WTC11 (cell line): Measurements from ENCODE around the gene OTOG.

ENCODE experiments used
- ATF2 ChIP-seq: sonication (generic); formaldehyde crosslinking; IDR thresholded peaks from 2 replicates; pipeline ENCODE4 v1.8.1; 2022; ENCODE audit warnings: low read depth, missing genetic modification reagents, borderline replicate concordance
- ATF6 ChIP-seq: sonication (generic); formaldehyde crosslinking; IDR thresholded peaks from 2 replicates; pipeline ENCODE4 v1.8.1; 2023; ENCODE audit warnings: mild to moderate bottlenecking, missing genetic modification reagents
- E2F5 ChIP-seq: sonication (generic); formaldehyde crosslinking; IDR thresholded peaks from 2 replicates; pipeline ENCODE4 v1.8.1; 2022; ENCODE audit warnings: mild to moderate bottlenecking, moderate library complexity, missing genetic modification reagents
- ESRRA ChIP-seq: sonication (generic); formaldehyde crosslinking; IDR thresholded peaks from 2 replicates; pipeline ENCODE4 v1.8.1; 2022; ENCODE audit warnings: mild to moderate bottlenecking, missing genetic modification reagents, borderline replicate concordance
- FOXP1 ChIP-seq: sonication (generic); formaldehyde crosslinking; IDR thresholded peaks from 2 replicates; pipeline ENCODE4 v1.8.0; 2022; ENCODE audit warnings: missing genetic modification reagents, mild to moderate bottlenecking, moderate library complexity, borderline replicate concordance
- PRRX2 ChIP-seq: fragments of 250-450 bp; sonication (Bioruptor Pico); IDR thresholded peaks from 2 replicates; pipeline ENCODE4 v1.8.0; 2021; ENCODE audit warnings: mild to moderate bottlenecking
- SMAD4 ChIP-seq: sonication (generic); formaldehyde crosslinking; IDR thresholded peaks from 2 replicates; pipeline ENCODE4 v1.8.0; 2022; ENCODE audit warnings: mild to moderate bottlenecking, missing genetic modification reagents
- SP1 ChIP-seq: sonication (generic); formaldehyde crosslinking; conservative IDR thresholded peaks from 2 replicates; pipeline ENCODE4 v1.8.1; 2022; ENCODE audit warnings: missing genetic modification reagents
- USF2 ChIP-seq: sonication (generic); formaldehyde crosslinking; IDR thresholded peaks from 2 replicates; pipeline ENCODE4 v1.8.1; 2023; ENCODE audit warnings: mild to moderate bottlenecking, missing genetic modification reagents, moderate library complexity
- ZNF423 ChIP-seq: fragments of 250-450 bp; sonication (Bioruptor Pico); IDR thresholded peaks from 2 replicates; pipeline ENCODE4 v2.1.2; 2022; ENCODE audit warnings: mild to moderate bottlenecking, moderate library complexity
- TF ChIP-seq, protein P1 (sequence below): fragments of 200-600 bp; IDR thresholded peaks from 2 replicates; pipeline ENCODE4 v1.8.0; 2022; ENCODE audit warnings: antibody characterized with exemption
- TF ChIP-seq, protein P2 (sequence below): fragments of 250-450 bp; sonication (Bioruptor Pico); conservative IDR thresholded peaks from 2 replicates; pipeline ENCODE4 v1.9.0; 2021; ENCODE audit warnings: mild to moderate bottlenecking
- TF ChIP-seq, protein P3 (sequence below): sonication (generic); formaldehyde crosslinking; IDR thresholded peaks from 2 replicates; pipeline ENCODE4 v1.8.1; 2023; ENCODE audit warnings: mild to moderate bottlenecking, missing genetic modification reagents

DNA sequence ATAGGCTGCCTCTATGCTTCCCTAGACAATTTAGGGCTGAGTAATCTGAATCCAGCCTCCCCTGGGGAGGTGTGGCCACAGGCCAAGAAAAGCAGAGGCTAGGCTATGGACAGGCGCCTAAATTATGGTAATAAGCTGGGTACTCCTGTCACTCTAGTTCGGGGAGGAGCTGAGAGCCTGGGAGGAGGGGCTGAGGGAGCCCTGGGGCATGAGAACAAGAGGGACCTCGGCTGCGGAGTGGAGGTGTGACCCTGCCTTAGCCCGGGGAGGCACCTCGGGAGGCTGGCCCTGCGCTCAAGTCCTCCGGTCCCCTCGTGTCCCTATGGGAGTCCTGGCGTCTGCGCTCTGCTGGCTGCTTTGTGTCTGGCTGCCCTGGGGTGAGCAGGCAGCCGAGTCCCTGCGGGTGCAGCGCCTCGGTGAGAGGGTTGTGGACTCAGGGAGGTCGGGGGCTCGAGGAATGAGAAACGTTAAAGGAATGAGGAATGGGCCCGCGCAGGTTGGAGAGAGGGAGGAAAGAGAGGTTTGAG lies at the start of gene OTOG:
- TF ChIP-seq ATF2 (CRISPR knock-in tag) = no peak
- TF ChIP-seq ZNF423 = no peak
- TF ChIP-seq USF2 (CRISPR knock-in tag) = no peak
- TF ChIP-seq SMAD4 (CRISPR knock-in tag) = no peak
- TF ChIP-seq, protein P1, sequence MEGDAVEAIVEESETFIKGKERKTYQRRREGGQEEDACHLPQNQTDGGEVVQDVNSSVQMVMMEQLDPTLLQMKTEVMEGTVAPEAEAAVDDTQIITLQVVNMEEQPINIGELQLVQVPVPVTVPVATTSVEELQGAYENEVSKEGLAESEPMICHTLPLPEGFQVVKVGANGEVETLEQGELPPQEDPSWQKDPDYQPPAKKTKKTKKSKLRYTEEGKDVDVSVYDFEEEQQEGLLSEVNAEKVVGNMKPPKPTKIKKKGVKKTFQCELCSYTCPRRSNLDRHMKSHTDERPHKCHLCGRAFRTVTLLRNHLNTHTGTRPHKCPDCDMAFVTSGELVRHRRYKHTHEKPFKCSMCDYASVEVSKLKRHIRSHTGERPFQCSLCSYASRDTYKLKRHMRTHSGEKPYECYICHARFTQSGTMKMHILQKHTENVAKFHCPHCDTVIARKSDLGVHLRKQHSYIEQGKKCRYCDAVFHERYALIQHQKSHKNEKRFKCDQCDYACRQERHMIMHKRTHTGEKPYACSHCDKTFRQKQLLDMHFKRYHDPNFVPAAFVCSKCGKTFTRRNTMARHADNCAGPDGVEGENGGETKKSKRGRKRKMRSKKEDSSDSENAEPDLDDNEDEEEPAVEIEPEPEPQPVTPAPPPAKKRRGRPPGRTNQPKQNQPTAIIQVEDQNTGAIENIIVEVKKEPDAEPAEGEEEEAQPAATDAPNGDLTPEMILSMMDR = no peak
- TF ChIP-seq SP1 (CRISPR knock-in tag) = no peak
- no peak for TF ChIP-seq ESRRA
- TF ChIP-seq ATF6 (CRISPR knock-in tag) = no peak
- TF ChIP-seq, protein P2, sequence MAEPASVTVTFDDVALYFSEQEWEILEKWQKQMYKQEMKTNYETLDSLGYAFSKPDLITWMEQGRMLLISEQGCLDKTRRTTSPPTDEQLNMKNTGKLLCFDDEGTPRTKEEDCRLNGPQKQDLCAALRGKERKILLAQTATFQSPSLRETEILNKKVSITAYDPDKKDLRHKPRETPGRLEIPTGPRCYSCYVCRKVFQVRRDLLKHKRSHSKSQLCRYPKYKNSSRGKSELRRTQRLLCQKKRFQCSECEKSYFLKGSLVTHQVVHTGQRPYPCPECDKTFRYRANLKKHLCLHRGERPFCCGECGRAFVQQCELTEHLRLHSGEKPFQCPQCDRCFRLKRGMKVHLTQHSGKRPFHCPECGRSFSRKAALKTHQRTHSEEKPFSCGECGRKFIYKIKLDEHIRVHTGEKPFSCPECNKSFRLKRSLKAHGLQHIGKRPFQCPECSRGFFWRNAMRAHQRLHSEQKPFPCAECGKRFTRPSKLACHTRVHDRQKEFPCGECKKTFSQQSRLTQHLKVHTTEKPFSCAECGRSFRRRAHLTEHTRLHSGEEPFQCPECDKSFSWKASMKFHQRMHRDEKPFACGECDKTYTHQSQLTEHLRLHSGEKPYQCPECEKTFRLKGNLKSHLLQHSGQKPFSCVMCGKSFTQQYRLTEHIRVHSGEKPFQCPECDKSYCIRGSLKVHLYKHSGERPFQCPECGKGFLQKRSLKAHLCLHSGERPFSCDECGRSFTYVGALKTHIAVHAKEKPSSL = no peak
- TF ChIP-seq, protein P3, sequence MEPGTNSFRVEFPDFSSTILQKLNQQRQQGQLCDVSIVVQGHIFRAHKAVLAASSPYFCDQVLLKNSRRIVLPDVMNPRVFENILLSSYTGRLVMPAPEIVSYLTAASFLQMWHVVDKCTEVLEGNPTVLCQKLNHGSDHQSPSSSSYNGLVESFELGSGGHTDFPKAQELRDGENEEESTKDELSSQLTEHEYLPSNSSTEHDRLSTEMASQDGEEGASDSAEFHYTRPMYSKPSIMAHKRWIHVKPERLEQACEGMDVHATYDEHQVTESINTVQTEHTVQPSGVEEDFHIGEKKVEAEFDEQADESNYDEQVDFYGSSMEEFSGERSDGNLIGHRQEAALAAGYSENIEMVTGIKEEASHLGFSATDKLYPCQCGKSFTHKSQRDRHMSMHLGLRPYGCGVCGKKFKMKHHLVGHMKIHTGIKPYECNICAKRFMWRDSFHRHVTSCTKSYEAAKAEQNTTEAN (CRISPR knock-in tag) = no peak
- no peak for TF ChIP-seq PRRX2
- TF ChIP-seq FOXP1 = no peak
- TF ChIP-seq E2F5 (CRISPR knock-in tag) = no peak
